K562 (cell line): Measurements from ENCODE around the gene IPP. TPM values are rescaled to one million over a fixed set of nuclear protein-coding genes. Genes with fewer than 3 reads are reported as not detected.

Source experiments
- AFF4 ChIP-seq: sonication (generic); formaldehyde crosslinking; IDR thresholded peaks from 2 replicates; pipeline ENCODE4 v1.8.0; 2023; ENCODE audit warnings: mild to moderate bottlenecking, missing genetic modification reagents
- CHD1 ChIP-seq: fragments of 200-600 bp; sonication (generic); IDR thresholded peaks from one replicate; pipeline ENCODE4 v1.6.1; 2012; ENCODE audit warnings: mild to moderate bottlenecking, moderate library complexity, low read length, inconsistent platforms
- CREB3 ChIP-seq: fragments of 450-650 bp; conservative IDR thresholded peaks from 2 replicates; pipeline ENCODE4 v1.6.1; 2016; ENCODE audit warnings: missing genetic modification characterization, low read depth, mild to moderate bottlenecking, missing compliant biosample characterization, moderate library complexity
- CREM ChIP-seq: IDR thresholded peaks from 2 replicates; pipeline ENCODE4 v1.6.1; 2014; ENCODE audit warnings: antibody characterized with exemption, low read depth
- DEAF1 ChIP-seq: fragments of 450-650 bp; formaldehyde crosslinking; IDR thresholded peaks from 2 replicates; pipeline ENCODE4 v1.4.0; 2020; ENCODE audit warnings: mild to moderate bottlenecking, moderate library complexity
- E2F3 ChIP-seq: fragments of 250-450 bp; sonication (Bioruptor Pico); IDR thresholded peaks from 2 replicates; pipeline ENCODE4 v1.4.0; 2020; ENCODE audit warnings: mild to moderate bottlenecking
- GTF2B ChIP-seq: IDR thresholded peaks from 2 replicates; pipeline ENCODE4 v1.6.1; 2011; ENCODE audit not compliant: insufficient read length; ENCODE audit errors: extremely low read depth
- KDM5B ChIP-seq: fragments of 200-600 bp; sonication (generic); IDR thresholded peaks from 2 replicates; pipeline ENCODE4 v1.6.1; 2012; ENCODE audit warnings: low read depth, mild to moderate bottlenecking, moderate library complexity, low read length, control low read depth, inconsistent platforms; ENCODE audit not compliant: insufficient replicate concordance
- MLX ChIP-seq, 2 experiments: fragments of 450-650 bp in 1 of 2; sonication (generic) in 1 of 2; formaldehyde crosslinking; conservative IDR thresholded peaks; 2 replicates each; pipeline versions ENCODE4 v1.4.0 to v1.8.1; 2020 to 2022; ENCODE audit warnings: mild to moderate bottlenecking in 1 of 2, missing genetic modification reagents in 1 of 2
- NFIC ChIP-seq: fragments of 450-650 bp; IDR thresholded peaks from 2 replicates; pipeline ENCODE4 v1.6.1; 2017; ENCODE audit warnings: mild to moderate bottlenecking, inconsistent platforms
- RBM22 ChIP-seq: fragments of 200-400 bp; formaldehyde crosslinking; IDR thresholded peaks from 2 replicates; pipeline ENCODE4 v1.6.1; 2018; ENCODE audit warnings: low read length, low read depth; ENCODE audit not compliant: poor library complexity, severe bottlenecking
- SFPQ ChIP-seq: fragments of 200-400 bp; formaldehyde crosslinking; IDR thresholded peaks from 2 replicates; pipeline ENCODE4 v1.6.1; 2017; ENCODE audit warnings: mild to moderate bottlenecking, low read depth, low read length, moderate library complexity
- ZNF695 ChIP-seq: fragments of 450-650 bp; formaldehyde crosslinking; IDR thresholded peaks from 2 replicates; pipeline ENCODE4 v1.4.0; 2020; ENCODE audit warnings: mild to moderate bottlenecking, moderate library complexity
- ZNF707 ChIP-seq: fragments of 250-450 bp; sonication (Bioruptor Pico); conservative IDR thresholded peaks from 2 replicates; pipeline ENCODE4 v1.8.0; 2022; ENCODE audit warnings: inconsistent platforms, mild to moderate bottlenecking, moderate library complexity
- polyA plus RNA-seq, 8 experiments: library from polyadenylated mRNA; depleted of rRNA in 4 of 8; stranded (reverse) in 5 of 8; unstranded in 3 of 8; fragments of >200 nt; fragmentation: Nextera tagmentation in 2 of 8; fragmentation: Illumina TruSeq in 1 of 8; extraction: Ambion mirVana in 2 of 8; extraction: Trizol in 1 of 8; gene quantifications; 2 replicates each; pipeline versions ENCODE4 v1.2.1 to v1.2.3, GENCODE V29; 2011 to 2014; ENCODE audit warnings: inconsistent platforms in 1 of 8, missing spikeins in 1 of 8
- total RNA-seq, 7 experiments: library from RNA; depleted of rRNA in 6 of 7; stranded (reverse); fragments of >200 nt in 6 of 7; fragmentation: Illumina TruSeq in 2 of 7; extraction: Trizol in 2 of 7; gene quantifications; 2 replicates each; pipeline versions ENCODE4 v1.2.1 to v1.2.3, GENCODE V29; 2011 to 2021; ENCODE audit warnings: low replicate concordance in 1 of 7

The IPP gene
- total and polyA plus RNA-seq, 9 of the 15 experiments (the other 6 are each of a cell fraction or from before 2014, with no cell fraction given), result 6.9 to 15.1 (median 9.7) TPM

GRCh38 chr1:45687754-45688740 lies 62.4 kb downstream of the IPP start, which contains the start of gene TMEM69 (continued):
- TF ChIP-seq ZNF707 (CRISPR knock-in tag), result 0 out of 2 replicates have a peak, but pooled peaks have one; percentile 26
- TF ChIP-seq MLX (CRISPR knock-in tag; conservative IDR thresholded peaks at IDR 0.05), result no peak
- TF ChIP-seq CHD1, result no peak
- TF ChIP-seq SFPQ, result no peak
- peak; percentile 30; the same call in 1 of the 2 replicates for TF ChIP-seq DEAF1
- TF ChIP-seq ZNF695 (CRISPR knock-in tag), result no peak
- peak; percentile 50 for TF ChIP-seq NFIC
- peak; percentile 74 for TF ChIP-seq KDM5B
- peak; percentile 51; the same call in 1 of the 2 replicates for TF ChIP-seq CREM
- TF ChIP-seq E2F3 (CRISPR knock-in tag), result no peak
- no peak for TF ChIP-seq RBM22
- no peak; the same call in 1 of the 2 replicates for TF ChIP-seq CREB3 (tag)
- 0 out of 2 replicates have a peak, but pooled peaks have one; percentile 69 for TF ChIP-seq AFF4
- peak; percentile 60 for TF ChIP-seq GTF2B
